Central memory CD8-positive, alpha-beta T cell (primary cell): ENCODE data around the gene IFNA7.
"Not testable (repeated sequence)": the region's sequence is repeated elsewhere in the genome, so short reads cannot be mapped to it uniquely, and the experiment has no call there.

Experiments used
- ATAC-seq: fragments of 150-1000 bp; cut with Tn5 transposase; replicated peaks from 2 replicates; pipeline ENCODE4 v1.10.0; 2022; ENCODE audit warnings: mild to moderate bottlenecking, moderate FRiP score, moderate number of reproducible peaks; ENCODE audit not compliant: poor library complexity, severe bottlenecking; ENCODE audit errors: extremely low read depth
- DNase-seq, 2 donors: peaks; one replicate each; pipeline ENCODE4 v3.0.0; 2021; ENCODE audit warnings: low spot score in 2 of 2
- H3K27ac Mint-ChIP-seq: one replicate; pipeline ENCODE4 v1.8.0; 2022; ENCODE audit warnings: low read depth, mild to moderate bottlenecking, moderate library complexity, mixed read lengths
- H3K27me3 Mint-ChIP-seq: one replicate; pipeline ENCODE4 v1.8.0; 2022; ENCODE audit warnings: mixed read lengths
- H3K36me3 Mint-ChIP-seq: one replicate; pipeline ENCODE4 v1.8.0; 2022; ENCODE audit warnings: mild to moderate bottlenecking, moderate library complexity, mixed read lengths; ENCODE audit not compliant: insufficient read depth
- H3K4me1 Mint-ChIP-seq: one replicate; pipeline ENCODE4 v1.8.0; 2022; ENCODE audit warnings: mixed read lengths
- H3K4me3 Mint-ChIP-seq: one replicate; pipeline ENCODE4 v1.8.0; 2022; ENCODE audit warnings: mild to moderate bottlenecking, moderate library complexity, mixed read lengths
- H3K9me3 Mint-ChIP-seq: one replicate; pipeline ENCODE4 v1.8.0; 2022; ENCODE audit warnings: mixed read lengths

The IFNA7 gene

GRCh38 chr9:21212160-21212559 lies 10.2 kb upstream of the IFNA7 start:
- not testable (repeated sequence) for H3K36me3 Mint-ChIP-seq, H3K4me1 Mint-ChIP-seq, H3K4me3 Mint-ChIP-seq, H3K9me3 Mint-ChIP-seq, H3K27ac Mint-ChIP-seq, ATAC-seq, DNase-seq
- peaks cover 34% of the 10 kb centered on the region for H3K27me3 Mint-ChIP-seq

GRCh38 chr9:21210782-21211181 lies 8.8 kb upstream of the IFNA7 start:
- H3K27ac Mint-ChIP-seq, H3K4me3 Mint-ChIP-seq, H3K4me1 Mint-ChIP-seq, H3K9me3 Mint-ChIP-seq, ATAC-seq, H3K36me3 Mint-ChIP-seq, DNase-seq: not testable (repeated sequence)
- H3K27me3 Mint-ChIP-seq: peaks cover 33% of the 10 kb centered on the region

GRCh38 chr9:21210311-21210710 lies 8.3 kb upstream of the IFNA7 start:
- ATAC-seq (no peak), DNase-seq (no peak)
- Mint-ChIP-seq H3K4me3 (no peak overlapping the region), H3K27me3 (peaks cover 33% of the 10 kb centered on the region), H3K27ac (no peak overlapping the region), H3K4me1 (peaks cover 6% of the 10 kb centered on the region), H3K36me3 (no peaks in the 10 kb centered on the region), H3K9me3 (no peaks in the 10 kb centered on the region)

- DNase-seq, H3K4me1 Mint-ChIP-seq, H3K27ac Mint-ChIP-seq, H3K4me3 Mint-ChIP-seq, H3K9me3 Mint-ChIP-seq, H3K36me3 Mint-ChIP-seq, ATAC-seq: not testable (repeated sequence)
- peaks cover 30% of the 10 kb centered on the region for H3K27me3 Mint-ChIP-seq
These were observed 5.0 kb upstream of the IFNA7 start, which contains the start of gene IFNA10 for GRCh38 chr9:21207043-21207442. Gene IFNA10, minus strand, starts transcription at chr9:21207143. Its CDS starts 46 bp downstream, at chr9:21207097.

GRCh38 chr9:21205204-21205603 lies 3.2 kb upstream of the IFNA7 start:
- Mint-ChIP-seq H3K36me3 (no peaks in the 10 kb centered on the region), H3K9me3 (no peaks in the 10 kb centered on the region), H3K27me3 (peaks cover 37% of the 10 kb centered on the region), H3K4me3 (no peak overlapping the region), H3K4me1 (no peaks in the 10 kb centered on the region), H3K27ac (no peak overlapping the region)
- ATAC-seq: no peak
- DNase-seq: no peak

GRCh38 chr9:21194867-21195776 lies 6.9 kb downstream of the IFNA7 start:
- not testable (repeated sequence) for H3K9me3 Mint-ChIP-seq, H3K4me1 Mint-ChIP-seq, H3K27ac Mint-ChIP-seq, H3K4me3 Mint-ChIP-seq, H3K36me3 Mint-ChIP-seq, DNase-seq
- ATAC-seq: peak; percentile 83
- H3K27me3 Mint-ChIP-seq: peaks cover 15% of the 10 kb centered on the region

GRCh38 chr9:21187487-21187886 lies 14.5 kb downstream of the IFNA7 start, which contains the start of gene IFNA4:
Gene IFNA4, minus strand, starts transcription at chr9:21187587. Its CDS starts 56 bp downstream, at chr9:21187531.
- H3K36me3 Mint-ChIP-seq: not testable (repeated sequence)

GRCh38 chr9:21182810-21183736 lies 18.9 kb downstream of the IFNA7 start:
- H3K4me3 Mint-ChIP-seq: not testable (repeated sequence)

More at GRCh38 chr9:21187487-21187886, 14.5 kb downstream of the IFNA7 start, which contains the start of gene IFNA4:
- DNase-seq, H3K27me3 Mint-ChIP-seq, H3K27ac Mint-ChIP-seq, H3K4me3 Mint-ChIP-seq, H3K9me3 Mint-ChIP-seq, ATAC-seq: not testable (repeated sequence)
- H3K4me1 Mint-ChIP-seq: peaks cover 13% of the 10 kb centered on the region

GRCh38 chr9:21174671-21175070 lies 27.3 kb downstream of the IFNA7 start:
- no peak overlapping the region for H3K4me3 Mint-ChIP-seq

More at GRCh38 chr9:21182810-21183736, 18.9 kb downstream of the IFNA7 start:
- not testable (repeated sequence) for H3K9me3 Mint-ChIP-seq, H3K27me3 Mint-ChIP-seq, H3K36me3 Mint-ChIP-seq, DNase-seq
- Mint-ChIP-seq H3K4me1 (peaks cover 13% of the 10 kb centered on the region), H3K27ac (peak overlapping the region; percentile 61)
- ATAC-seq: peak; percentile 78

GRCh38 chr9:21172156-21172555 lies 29.8 kb downstream of the IFNA7 start:
- no peak overlapping the region for H3K27ac Mint-ChIP-seq
- no peaks in the 10 kb centered on the region for H3K36me3 Mint-ChIP-seq
- DNase-seq (no peak), ATAC-seq (no peak)
- H3K27me3 Mint-ChIP-seq: peaks cover 10% of the 10 kb centered on the region
- H3K4me3 Mint-ChIP-seq: no peak overlapping the region
- H3K4me1 Mint-ChIP-seq: no peaks in the 10 kb centered on the region
- no peaks in the 10 kb centered on the region for H3K9me3 Mint-ChIP-seq

More at GRCh38 chr9:21174671-21175070, 27.3 kb downstream of the IFNA7 start:
- no peak overlapping the region for H3K27ac Mint-ChIP-seq
- no peaks in the 10 kb centered on the region for H3K9me3 Mint-ChIP-seq
- DNase-seq: no peak
- ATAC-seq: no peak
- H3K27me3 Mint-ChIP-seq: peaks cover 8% of the 10 kb centered on the region
- no peaks in the 10 kb centered on the region for H3K4me1 Mint-ChIP-seq
- H3K36me3 Mint-ChIP-seq: no peaks in the 10 kb centered on the region

GRCh38 chr9:21171351-21171750 lies 30.7 kb downstream of the IFNA7 start:
- H3K36me3 Mint-ChIP-seq: no peaks in the 10 kb centered on the region
- DNase-seq: no peak
- no peaks in the 10 kb centered on the region for H3K9me3 Mint-ChIP-seq
- no peaks in the 10 kb centered on the region for H3K4me1 Mint-ChIP-seq
- H3K4me3 Mint-ChIP-seq: no peak overlapping the region
- no peak overlapping the region for H3K27ac Mint-ChIP-seq
- no peak for ATAC-seq
- peaks cover 9% of the 10 kb centered on the region for H3K27me3 Mint-ChIP-seq

GRCh38 chr9:21166560-21166959 lies 35.4 kb downstream of the IFNA7 start, which contains the start of gene IFNA21:
Gene IFNA21, minus strand, starts transcription at chr9:21166660. Its CDS starts 48 bp downstream, at chr9:21166612.
- H3K27ac Mint-ChIP-seq, H3K9me3 Mint-ChIP-seq, DNase-seq, H3K27me3 Mint-ChIP-seq, H3K36me3 Mint-ChIP-seq, H3K4me3 Mint-ChIP-seq, ATAC-seq: not testable (repeated sequence)
- H3K4me1 Mint-ChIP-seq: peaks cover 22% of the 10 kb centered on the region
